H9 (cell line): ENCODE results near the gene CACFD1. TPM values are rescaled to one million over a fixed set of nuclear protein-coding genes. Genes with fewer than 3 reads are reported as not detected.

Experiments used
- DNase-seq: peaks from one replicate; pipeline ENCODE4 v3.0.0-alpha.2; 2017
- H2AFZ ChIP-seq: one replicate; pipeline ENCODE4 v1.6.1; 2013; ENCODE audit warnings: mild to moderate bottlenecking, low read length, control low read depth, moderate library complexity
- H2AK5ac ChIP-seq: 2 replicates; pipeline ENCODE4 v1.6.1; 2013; ENCODE audit warnings: low read length, control low read depth, mixed read lengths; ENCODE audit not compliant: insufficient read length
- H2BK120ac ChIP-seq: one replicate; pipeline ENCODE4 v1.6.1; 2013; ENCODE audit warnings: low read depth, mild to moderate bottlenecking, low read length, control low read depth, inconsistent platforms; ENCODE audit not compliant: poor library complexity, severe bottlenecking
- H2BK12ac ChIP-seq: 2 replicates; pipeline ENCODE4 v1.6.1; 2013; ENCODE audit warnings: low read length, control low read depth, mixed read lengths, low read depth; ENCODE audit not compliant: insufficient read length
- H2BK15ac ChIP-seq: 2 replicates; pipeline ENCODE4 v1.6.1; 2013; ENCODE audit warnings: low read depth, low read length, control low read depth
- H2BK20ac ChIP-seq: one replicate; pipeline ENCODE4 v1.6.1; 2013; ENCODE audit warnings: low read depth, mild to moderate bottlenecking, low read length, control low read depth, inconsistent platforms; ENCODE audit not compliant: poor library complexity, severe bottlenecking
- H2BK5ac ChIP-seq: 2 replicates; pipeline ENCODE4 v1.6.1; 2013; ENCODE audit warnings: low read length, control low read depth, mixed read lengths; ENCODE audit not compliant: insufficient read length
- H3K14ac ChIP-seq: 2 replicates; pipeline ENCODE4 v1.6.1; 2013; ENCODE audit warnings: low read length, control low read depth; ENCODE audit not compliant: insufficient read depth
- H3K18ac ChIP-seq: 2 replicates; pipeline ENCODE4 v1.6.1; 2013; ENCODE audit warnings: low read depth, mild to moderate bottlenecking, mixed read lengths, low read length, control low read depth; ENCODE audit not compliant: insufficient read length
- H3K23ac ChIP-seq: 2 replicates; pipeline ENCODE4 v1.6.1; 2013; ENCODE audit warnings: low read length, control low read depth, mixed read lengths, low read depth; ENCODE audit not compliant: insufficient read length
- H3K23me2 ChIP-seq: 2 replicates; pipeline ENCODE4 v1.6.1; 2013; ENCODE audit warnings: low read depth, mild to moderate bottlenecking, mixed read lengths, low read length, control low read depth; ENCODE audit not compliant: insufficient read length, poor library complexity, severe bottlenecking
- H3K27ac ChIP-seq: 2 replicates; pipeline ENCODE4 v1.5.1; 2013; ENCODE audit warnings: low read length, control low read depth, mixed read lengths, low read depth; ENCODE audit not compliant: insufficient read length
- H3K27me3 ChIP-seq: 2 replicates; pipeline ENCODE4 v1.6.1; 2013; ENCODE audit warnings: low read length, control low read depth, inconsistent platforms; ENCODE audit not compliant: insufficient read depth
- H3K4ac ChIP-seq: 2 replicates; pipeline ENCODE4 v1.6.1; 2013; ENCODE audit warnings: low read depth, mild to moderate bottlenecking, control low read depth, inconsistent platforms, low read length, moderate library complexity
- H3K4me1 ChIP-seq: 2 replicates; pipeline ENCODE4 v1.6.1; 2013; ENCODE audit warnings: low read length, control low read depth, inconsistent platforms; ENCODE audit not compliant: insufficient read depth
- H3K4me2 ChIP-seq: 2 replicates; pipeline ENCODE4 v1.6.1; 2013; ENCODE audit warnings: low read length, control low read depth, mixed read lengths; ENCODE audit not compliant: insufficient read length, insufficient read depth
- H3K56ac ChIP-seq: 2 replicates; pipeline ENCODE4 v1.6.1; 2013; ENCODE audit warnings: low read depth, mild to moderate bottlenecking, mixed read lengths, low read length, control low read depth; ENCODE audit not compliant: insufficient read length
- H3K79me1 ChIP-seq: 2 replicates; pipeline ENCODE4 v1.6.1; 2013; ENCODE audit warnings: low read depth, mild to moderate bottlenecking, moderate library complexity, low read length, control low read depth, inconsistent platforms; ENCODE audit not compliant: insufficient read depth, poor library complexity, severe bottlenecking
- H3K79me2 ChIP-seq: 2 replicates; pipeline ENCODE4 v1.6.1; 2013; ENCODE audit warnings: low read length, control low read depth, inconsistent platforms; ENCODE audit not compliant: insufficient read depth
- H3K9ac ChIP-seq: 2 replicates; pipeline ENCODE4 v1.6.1; 2013; ENCODE audit warnings: low read length, control low read depth, mixed read lengths; ENCODE audit not compliant: insufficient read length; ENCODE audit errors: extremely low read depth
- H3K9me3 ChIP-seq: one replicate; pipeline ENCODE4 v1.6.1; 2013; ENCODE audit warnings: low read depth, low read length, inconsistent platforms; ENCODE audit not compliant: control insufficient read depth
- H3T11ph ChIP-seq: one replicate; pipeline ENCODE4 v1.6.1; 2013; ENCODE audit warnings: mild to moderate bottlenecking, low read length, control low read depth, inconsistent platforms
- H4K20me1 ChIP-seq: one replicate; pipeline ENCODE4 v1.6.1; 2013; ENCODE audit not compliant: control insufficient read depth, insufficient read length, insufficient read depth
- H4K5ac ChIP-seq: 2 replicates; pipeline ENCODE4 v1.6.1; 2013; ENCODE audit warnings: low read depth, mild to moderate bottlenecking, mixed read lengths, low read length, control low read depth; ENCODE audit not compliant: insufficient read length
- H4K8ac ChIP-seq: replicated peaks from 2 replicates; pipeline ENCODE4 v1.6.1; 2013; ENCODE audit warnings: low read length, control low read depth, mixed read lengths, low read depth; ENCODE audit not compliant: insufficient read length
- H4K91ac ChIP-seq: 2 replicates; pipeline ENCODE4 v1.6.1; 2013; ENCODE audit warnings: low read depth, mild to moderate bottlenecking, moderate library complexity, mixed read lengths, low read length, control low read depth; ENCODE audit not compliant: insufficient read length
- H3K27ac Mint-ChIP-seq, 3 experiments: 2 replicates in 2 of 3; 3 replicates in 1 of 3; pipeline ENCODE4 v1.8.0; 2020 to 2021; ENCODE audit warnings: mixed read lengths in 3 of 3, mild to moderate bottlenecking in 1 of 3, moderate library complexity in 1 of 3
- H3K27me3 Mint-ChIP-seq: 2 replicates; pipeline ENCODE4 v1.8.0; 2021; ENCODE audit warnings: low read depth, mild to moderate bottlenecking, moderate library complexity, mixed read lengths
- H3K36me3 Mint-ChIP-seq, 3 experiments: 2 replicates in 2 of 3; 3 replicates in 1 of 3; pipeline ENCODE4 v1.8.0; 2020 to 2021; ENCODE audit warnings: low read depth in 3 of 3, mixed read lengths in 3 of 3; ENCODE audit not compliant: insufficient read depth in 1 of 3
- H3K4me1 Mint-ChIP-seq, 2 experiments: 2 replicates each; pipeline ENCODE4 v1.8.0; 2020; ENCODE audit warnings: mixed read lengths in 2 of 2
- H3K4me3 Mint-ChIP-seq, 2 experiments: 2 replicates in 1 of 2; 3 replicates in 1 of 2; pipeline ENCODE4 v1.8.0; 2020 to 2021; ENCODE audit warnings: mild to moderate bottlenecking in 2 of 2, mixed read lengths in 2 of 2, moderate library complexity in 1 of 2
- H3K9me3 Mint-ChIP-seq, 2 experiments: 2 replicates in 1 of 2; 3 replicates in 1 of 2; pipeline ENCODE4 v1.8.0; 2020; ENCODE audit warnings: mild to moderate bottlenecking in 2 of 2, mixed read lengths in 2 of 2, moderate library complexity in 1 of 2
- CTCF ChIP-seq: fragments of 200-600 bp; sonication (generic); conservative IDR thresholded peaks from 3 replicates; pipeline ENCODE4 v1.8.0; 2021; ENCODE audit warnings: antibody characterized with exemption, mild to moderate bottlenecking
- WGBS: extraction: QIAGEN DNeasy Blood & Tissue Kit; methylation state at CpG from one replicate; pipeline ENCODE4 v1.1.7; 2013; ENCODE audit warnings: missing lambda C conversion rate, low lambda C conversion rate, mixed read lengths; ENCODE audit not compliant: insufficient read length; ENCODE audit errors: extremely low coverage; 5-methylcytosine and 5-hydroxymethylcytosine counted together
- total RNA-seq: library from RNA; stranded (reverse); gene quantifications from 2 replicates; pipeline ENCODE4 v1.2.1, GENCODE V29; 2021

Gene CACFD1
- total RNA-seq, 1 experiment from 2014 or later, result 20.0 TPM

GRCh38 chr9:133456409-133456808, 3.4 kb upstream of the CACFD1 start:
- Histone ChIP-seq H3K56ac (no peak overlapping the region), H4K5ac (no peak overlapping the region)

More at GRCh38 chr9:133456409-133456808, 3.4 kb upstream of the CACFD1 start:
- Histone ChIP-seq H3K18ac (no peak overlapping the region), H3K79me2 (no peaks in the 10 kb centered on the region), H3K27ac (no peak overlapping the region), H3K23ac (no peak overlapping the region), H3K27me3 (no peaks in the 10 kb centered on the region), H3K9me3 (no peaks in the 10 kb centered on the region), H2BK120ac (no peak overlapping the region), H3K9ac (no peak overlapping the region), H4K91ac (no peak overlapping the region), H2AFZ (no peak overlapping the region), H2BK12ac (no peak overlapping the region), H2BK15ac (no peak overlapping the region), H3K79me1 (no peaks in the 10 kb centered on the region), H3K14ac (no peak overlapping the region), H2AK5ac (no peak overlapping the region), H4K8ac (no peak overlapping the region), H3K4me1 (peaks cover 7% of the 10 kb centered on the region; the same call in 1 of the 2 replicates), H3T11ph (no peak overlapping the region), H2BK20ac (no peak overlapping the region), H3K4ac (no peak overlapping the region), H4K20me1 (no peaks in the 10 kb centered on the region), H3K4me2 (no peak overlapping the region), H3K23me2 (peaks cover 13% of the 10 kb centered on the region), H2BK5ac (no peak overlapping the region)
- peaks cover 8% of the 10 kb centered on the region for H3K27me3 Mint-ChIP-seq
- H3K27ac Mint-ChIP-seq, result peak overlapping the region in 1 of 3 experiments; percentile 62; a peak in 1 of 7 replicates
- TF ChIP-seq CTCF, result peak; percentile 48
- no CpG with 5 or more reads among the region's 9 CpGs for WGBS
- H3K4me1 Mint-ChIP-seq, result peaks cover 16 to 19% of the 10 kb centered on the region in 2 experiments
- H3K4me3 Mint-ChIP-seq, result no peak overlapping the region
- no peaks in the 10 kb centered on the region; a peak in 1 of 5 replicates for H3K9me3 Mint-ChIP-seq
- DNase-seq, result no peak
- no peaks in the 10 kb centered on the region for H3K36me3 Mint-ChIP-seq
